WI38 (cell line): ENCODE data around the gene BRSK2.
A peak's percentile ranks its signal among the peaks of the same experiment; 100 is the strongest.
"Not testable (repeated sequence)": the region's sequence is repeated elsewhere in the genome, so short reads cannot be mapped to it uniquely, and the experiment has no call there.

Source experiments
- H3K4me3 ChIP-seq: 2 replicates; pipeline ENCODE4 v1.5.1; 2011; ENCODE audit warnings: low read depth, mild to moderate bottlenecking, control low read depth, low read length
- CTCF ChIP-seq: IDR thresholded peaks from 2 replicates; pipeline ENCODE4 v1.5.1; 2012; ENCODE audit warnings: low read depth, mild to moderate bottlenecking, control low read depth, low read length

BRSK2 gene

DNA sequence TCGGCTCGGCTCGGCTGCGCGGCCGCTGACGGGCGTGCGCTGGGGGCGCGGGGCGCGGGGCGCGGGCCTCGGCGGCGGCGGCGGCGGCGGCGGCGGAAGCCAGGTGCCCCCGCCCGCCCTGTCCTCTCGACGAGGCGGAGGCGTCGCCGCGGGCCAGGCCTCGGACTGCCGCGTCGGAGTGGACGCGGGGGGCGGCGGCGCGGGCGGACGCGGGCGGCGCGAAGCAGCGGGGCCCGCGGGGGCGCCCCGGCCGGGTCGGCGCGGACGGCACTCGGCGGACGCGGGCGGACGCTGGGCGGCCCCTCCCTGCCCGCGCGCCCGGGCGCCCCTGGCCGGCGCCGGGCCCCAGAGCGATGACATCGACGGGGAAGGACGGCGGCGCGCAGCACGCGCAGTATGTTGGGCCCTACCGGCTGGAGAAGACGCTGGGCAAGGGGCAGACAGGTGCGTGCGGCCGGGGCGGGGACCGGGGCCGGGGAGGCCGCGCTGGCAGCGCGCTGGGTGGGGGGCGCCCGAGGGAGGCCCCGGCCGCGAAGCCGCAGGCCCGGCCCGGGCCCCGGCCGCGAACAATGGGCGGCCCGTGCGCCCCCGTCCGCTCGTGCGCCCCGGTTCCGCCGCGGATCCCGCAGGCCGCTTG is at the start of gene BRSK2:
Gene BRSK2 (plus strand): TSS at position 3 of the 637 bp plus-strand sequence. CDS start 351 bp downstream, at position 354.
- H3K4me3 ChIP-seq = peak within 1 kb of the TSS; percentile 59
- no peak for TF ChIP-seq CTCF

DNA sequence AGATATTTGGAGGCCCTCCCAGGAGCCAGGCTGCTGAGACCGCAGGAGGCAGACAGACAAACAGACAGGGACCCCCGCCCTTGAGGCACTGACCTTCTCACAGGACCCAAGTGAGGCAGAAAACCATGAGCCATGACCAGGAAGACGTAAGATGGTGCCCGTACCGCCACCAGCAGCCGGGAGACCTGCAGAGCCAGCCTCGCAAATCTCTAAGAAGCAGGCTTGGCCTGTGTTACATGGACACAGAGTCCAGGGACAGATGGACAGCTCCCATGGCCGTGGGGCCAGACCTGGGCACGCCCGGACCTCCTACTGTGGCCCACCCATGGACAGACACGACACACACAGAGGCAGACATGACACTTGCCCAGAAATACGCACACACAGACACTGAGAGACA is 49.6 kb upstream of the BRSK2 start:
- TF ChIP-seq CTCF = no peak
- H3K4me3 ChIP-seq = no peak overlapping the region

GRCh38 chr11:1341226-1341625 is 48.5 kb upstream of the BRSK2 start:
- H3K4me3 ChIP-seq = not testable (repeated sequence)

DNA sequence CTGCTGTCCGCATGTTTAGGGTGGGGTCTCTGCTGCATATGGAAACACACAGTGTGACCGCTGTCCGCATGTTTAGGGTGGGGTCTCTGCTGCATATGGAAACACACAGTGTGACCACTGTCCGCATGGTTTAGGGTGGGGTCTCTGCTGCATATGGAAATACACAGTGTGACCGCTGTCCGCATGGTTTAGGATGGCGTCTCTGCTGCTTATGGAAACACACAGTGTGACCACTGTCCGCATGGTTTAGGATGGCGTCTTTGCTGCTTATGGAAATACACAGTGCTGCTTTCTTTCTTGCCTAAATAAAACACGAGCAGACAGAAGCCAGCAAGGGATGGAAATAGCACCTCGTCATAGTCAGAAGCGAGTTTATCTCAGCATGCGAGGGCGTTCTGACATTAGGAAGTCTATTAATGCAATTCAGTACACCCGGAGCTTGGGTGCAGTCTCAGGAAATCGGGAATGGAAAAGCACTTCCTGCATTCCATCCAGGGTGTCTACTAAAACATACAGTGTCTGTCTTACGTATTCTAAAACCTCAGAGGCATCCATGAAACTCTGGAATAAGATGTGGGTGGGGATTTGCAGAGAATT is 47.7 kb upstream of the BRSK2 start:
- no peak for TF ChIP-seq CTCF
- no peak overlapping the region for H3K4me3 ChIP-seq

- no peak for TF ChIP-seq CTCF
- no peak overlapping the region for H3K4me3 ChIP-seq
These were observed 46.8 kb upstream of the BRSK2 start for GRCh38 chr11:1342946-1343345.

DNA sequence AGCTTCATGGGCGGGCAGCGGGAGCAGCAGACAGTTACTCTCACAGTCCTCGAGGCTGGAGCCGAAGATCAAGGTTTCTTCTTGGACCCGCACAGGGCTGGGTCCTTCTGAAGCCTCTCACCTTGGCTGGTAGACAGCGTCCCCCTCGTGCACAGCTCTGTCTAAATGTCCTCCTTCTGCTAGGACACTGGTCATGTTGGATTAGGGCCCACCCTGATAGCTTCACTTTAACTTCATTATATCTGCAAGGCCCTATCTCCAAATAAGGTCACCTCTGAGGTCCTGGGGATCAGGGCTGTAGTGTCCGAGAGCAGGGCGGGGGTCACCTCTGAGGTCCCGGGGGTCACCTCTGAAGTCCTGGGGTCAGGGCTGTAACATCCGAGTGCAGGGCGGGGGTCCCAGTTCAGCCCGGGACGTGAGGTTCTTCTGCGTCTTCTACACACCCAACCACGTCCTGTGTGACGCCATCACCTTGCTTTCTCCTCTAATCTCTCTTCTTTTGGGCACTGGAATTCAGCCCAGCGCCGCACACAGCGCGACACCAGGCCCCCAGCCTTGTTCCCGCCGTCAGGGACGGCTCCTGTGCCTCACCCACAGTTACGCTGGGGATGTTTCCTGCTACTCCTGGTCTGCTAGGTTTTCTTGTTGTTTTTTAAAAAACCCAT is 46.2 kb upstream of the BRSK2 start:
- H3K4me3 ChIP-seq = no peak overlapping the region
- TF ChIP-seq CTCF = no peak

GRCh38 chr11:1344056-1344635 is 45.6 kb upstream of the BRSK2 start:
- H3K4me3 ChIP-seq = no peak overlapping the region
- no peak for TF ChIP-seq CTCF
